Heart left ventricle (tissue), 16 donors: ENCODE results near the gene WHAMM. TPM values are rescaled to one million over a fixed set of nuclear protein-coding genes. Genes with fewer than 3 reads are reported as not detected.

ENCODE experiments used
- ATAC-seq, 4 donors: fragments of 200-7000 bp; cut with Tn5 transposase; one replicate each; pipeline ENCODE4 v1.9.1; 2020 to 2022; ENCODE audit warnings: moderate library complexity in 4 of 4, mild to moderate bottlenecking in 3 of 4, moderate number of reproducible peaks in 1 of 4
- DNase-seq, 5 donors: peaks; one replicate each; pipeline ENCODE4 v3.0.0-alpha.2; 2020
- H3K27ac ChIP-seq, 12 donors: fragments of 200-600 bp; sonication (generic) in 4 of 12; one replicate each; pipeline versions ENCODE4 v1.5.0 to v1.8.0; 2016 to 2022; ENCODE audit warnings: mild to moderate bottlenecking in 2 of 12
- H3K27me3 ChIP-seq, 9 donors: fragments of 200-600 bp; sonication (generic) in 2 of 9; one replicate each; pipeline versions ENCODE4 v1.5.1 to v1.8.0; 2016 to 2022; ENCODE audit warnings: mild to moderate bottlenecking in 3 of 9
- H3K36me3 ChIP-seq, 9 donors: fragments of 200-600 bp; sonication (generic) in 2 of 9; one replicate each; pipeline versions ENCODE4 v1.5.0 to v1.8.0; 2018 to 2022; ENCODE audit warnings: mild to moderate bottlenecking in 2 of 9
- H3K4me1 ChIP-seq, 12 donors: fragments of 200-600 bp; sonication (generic) in 4 of 12; one replicate each; pipeline versions ENCODE4 v1.5.0 to v1.8.0; 2016 to 2022; ENCODE audit warnings: mild to moderate bottlenecking in 3 of 12
- H3K4me3 ChIP-seq, 12 donors: fragments of 200-600 bp; sonication (generic) in 4 of 12; one replicate each; pipeline versions ENCODE4 v1.5.0 to v1.8.0; 2017 to 2022; ENCODE audit warnings: mild to moderate bottlenecking in 9 of 12, moderate library complexity in 4 of 12
- H3K9me3 ChIP-seq, 12 donors: fragments of 200-600 bp; sonication (generic) in 4 of 12; one replicate each; pipeline versions ENCODE4 v1.5.0 to v1.8.0; 2016 to 2022; ENCODE audit warnings: mild to moderate bottlenecking in 1 of 12
- CTCF ChIP-seq, 12 donors: fragments of 200-600 bp; sonication (generic) in 4 of 12; IDR thresholded peaks; one replicate each; pipeline versions ENCODE4 v1.5.0 to v1.8.0; 2018 to 2022; ENCODE audit warnings: antibody characterized with exemption in 12 of 12, mild to moderate bottlenecking in 5 of 12
- POLR2A ChIP-seq, 2 donors: fragments of 450-650 bp; IDR thresholded peaks; one replicate each; pipeline ENCODE4 v1.6.1; 2017; ENCODE audit warnings: antibody characterized with exemption in 2 of 2, mild to moderate bottlenecking in 2 of 2, moderate library complexity in 2 of 2
- WGBS, 4 donors: extraction: QIAGEN DNeasy Blood & Tissue Kit in 2 of 4; methylation state at CpG; one replicate each; pipeline versions ENCODE4 v1.1.5 to v1.1.7; 2013 to 2018; 5-methylcytosine and 5-hydroxymethylcytosine counted together
- intact Hi-C, 10 donors: fragments of 100-400 bp; cut with DNase I; formaldehyde crosslinking; loops; one replicate each; pipeline versions ENCODE4 v1.11.1 to v1.14.2; 2022
- polyA plus RNA-seq, 2 donors: library from polyadenylated mRNA; stranded (reverse); fragments of 200-250 nt; gene quantifications; one replicate each; pipeline ENCODE4 v1.2.3, GENCODE V29; 2013
- total RNA-seq, 9 donors: library from RNA; depleted of rRNA in 2 of 9; stranded (reverse); fragments of >200 nt in 2 of 9; fragmentation: NEBNext Ultra II Directional in 3 of 9; extraction: Animal tissue kit (Norgen Biotek cat#: 25700) in 3 of 9; gene quantifications; one replicate each; pipeline versions ENCODE4 v1.1.0 to v1.2.4, GENCODE V29; 2016 to 2023
- donor health status: ischemic (EF 13 %, LVEDD 7.1; RV severe dilation, severe dysfunction).
- donor health status: healthy with polysubstance abuse.
- donor health status: DM: no; HTN: yes; CAD: no.
- donor health status: DM: no; HTN: no; CAD: no.
- donor health status: ischemic (EF 25% LVEDD 6.9; RV normal size, moderate dysfunction).
- donor health status: ischemic (EF 25% LVEDD 5.7; RV mildly dilated, moderate dysfunction).
- donor health status: healthy.
- donor health status: DM: yes; HTN: yes; CAD: no.
- donor health status: ischemic (EF 35%, LVEDD 5.7; RV mildly dilated, moderate dysfunction).
- donor health status: nonischemic (EF 11% LVEDD 7.7; RV severe dilation, severe dysfunction).
- donor health status: DM: yes; HTN: yes; CAD: no.
- donor health status: PGD.
- donor health status: ischemic (EF 29% LVEDD 5.4; RV normal size, mild dysfunction).
- donor health status: nonischemic (EF 23%, LVEDD 6.1; RV moderate dilation, normal function).

The WHAMM gene
- total and polyA plus RNA-seq, 11 donors, result 2.8 to 9.1 (median 6.3) TPM

- H3K4me3 ChIP-seq, result no peak overlapping the region
- no peaks in the 10 kb centered on the region for H3K4me1 ChIP-seq
- no peak for ATAC-seq
- WGBS, 4 donors, result 91 to 95% (median 93%) methylated on average over 2 of the region's 2 CpGs
- no peaks in the 10 kb centered on the region for H3K27me3 ChIP-seq
- no peaks in the 10 kb centered on the region for H3K9me3 ChIP-seq
- no peaks in the 10 kb centered on the region for H3K36me3 ChIP-seq
- intact Hi-C loops, result no loop called here
- DNase-seq, result no peak
- H3K27ac ChIP-seq, result no peak overlapping the region
- TF ChIP-seq POLR2A (IDR thresholded peaks at IDR 0.05) (no peak), CTCF (IDR thresholded peaks at IDR 0.05) (no peak)
Measured at GRCh38 chr15:82881747-82882146, 72.3 kb downstream of the WHAMM start.

- TF ChIP-seq CTCF (IDR thresholded peaks at IDR 0.05), result no peak
- TF ChIP-seq POLR2A (IDR thresholded peaks at IDR 0.05), result no peak
- WGBS, 4 donors, result 63 to 78% (median 75%) methylated on average over 5 of the region's 5 CpGs
- no peaks in the 10 kb centered on the region for H3K4me1 ChIP-seq
- DNase-seq, result no peak
- H3K36me3 ChIP-seq, result no peaks in the 10 kb centered on the region
- no peak overlapping the region for H3K4me3 ChIP-seq
- H3K27ac ChIP-seq, result no peak overlapping the region
- intact Hi-C loops, result no loop called here
- H3K9me3 ChIP-seq, result no peaks in the 10 kb centered on the region
- ATAC-seq, result peak in 1 of 4 donors; percentile 27
- no peaks in the 10 kb centered on the region for H3K27me3 ChIP-seq
Measured at GRCh38 chr15:82882273-82882928, 73.0 kb downstream of the WHAMM start.

Other genes with a start within 250 kb of the WHAMM start
- gene CPEB1, start 162.3 kb upstream of the WHAMM start, total RNA-seq, result 1 to 10 TPM in 3 of 9 donors, under 1 TPM in 5, not detected in 1; 0.07 to 8.7 (median 0.77) TPM
- gene CPEB1, start 162.3 kb upstream of the WHAMM start, polyA plus RNA-seq, result under 1 TPM; 0.12 to 0.19 TPM
- 1 to 10 TPM in 1 of 9 donors, under 1 TPM in 5, not detected in 3; 0.22 to 5.2 (median 0.54) TPM for gene AP3B2, start 99.8 kb upstream of the WHAMM start, total RNA-seq
- gene AP3B2, start 99.8 kb upstream of the WHAMM start, polyA plus RNA-seq, result under 1 TPM; 0.06 to 0.11 TPM
- gene FSD2, start 3.6 kb upstream of the WHAMM start, total RNA-seq, result 100 to 1,000 TPM in 1 of 9 donors, 10 to 100 TPM in 8; 11.7 to 140 (median 71.6) TPM
- 10 to 100 TPM in 1 of 2 donors, 1 to 10 TPM in 1; 3.6 to 29.8 TPM for gene FSD2, start 3.6 kb upstream of the WHAMM start, polyA plus RNA-seq
- gene HOMER2, start 143.1 kb downstream of the WHAMM start, total RNA-seq, result 10 to 100 TPM; 30.4 to 60.5 (median 38.2) TPM
- 10 to 100 TPM; 15.2 to 16.9 TPM for gene HOMER2, start 143.1 kb downstream of the WHAMM start, polyA plus RNA-seq
- gene RAMAC, start 176.6 kb downstream of the WHAMM start, total RNA-seq, result 10 to 100 TPM; 11.0 to 17.0 (median 14.9) TPM
- 10 to 100 TPM; 13.9 to 25.5 TPM for gene RAMAC, start 176.6 kb downstream of the WHAMM start, polyA plus RNA-seq
- 10 to 100 TPM in 5 of 9 donors, 1 to 10 TPM in 4; 6.0 to 17.0 (median 10.5) TPM for gene C15orf40, start 202.0 kb downstream of the WHAMM start, total RNA-seq
- gene C15orf40, start 202.0 kb downstream of the WHAMM start, polyA plus RNA-seq, result 1 to 10 TPM; 6.7 to 9.2 TPM